GM18873 (cell line): ENCODE measurements around the gene LRRC61.
"Not testable (repeated sequence)": the region's sequence is repeated elsewhere in the genome, so short reads cannot be mapped to it uniquely, and the experiment has no call there.

Experiments
- ATAC-seq: cut with Tn5 transposase; IDR thresholded peaks from one replicate; pipeline ENCODE4 v1.9.1; 2021; ENCODE audit warnings: mild to moderate bottlenecking, moderate library complexity, moderate number of reproducible peaks; ENCODE audit not compliant: unreplicated experiment, low FRiP score

LRRC61 gene, protein sequence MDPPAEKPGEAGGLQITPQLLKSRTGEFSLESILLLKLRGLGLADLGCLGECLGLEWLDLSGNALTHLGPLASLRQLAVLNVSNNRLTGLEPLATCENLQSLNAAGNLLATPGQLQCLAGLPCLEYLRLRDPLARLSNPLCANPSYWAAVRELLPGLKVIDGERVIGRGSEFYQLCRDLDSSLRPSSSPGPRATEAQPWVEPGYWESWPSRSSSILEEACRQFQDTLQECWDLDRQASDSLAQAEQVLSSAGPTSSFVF

DNA sequence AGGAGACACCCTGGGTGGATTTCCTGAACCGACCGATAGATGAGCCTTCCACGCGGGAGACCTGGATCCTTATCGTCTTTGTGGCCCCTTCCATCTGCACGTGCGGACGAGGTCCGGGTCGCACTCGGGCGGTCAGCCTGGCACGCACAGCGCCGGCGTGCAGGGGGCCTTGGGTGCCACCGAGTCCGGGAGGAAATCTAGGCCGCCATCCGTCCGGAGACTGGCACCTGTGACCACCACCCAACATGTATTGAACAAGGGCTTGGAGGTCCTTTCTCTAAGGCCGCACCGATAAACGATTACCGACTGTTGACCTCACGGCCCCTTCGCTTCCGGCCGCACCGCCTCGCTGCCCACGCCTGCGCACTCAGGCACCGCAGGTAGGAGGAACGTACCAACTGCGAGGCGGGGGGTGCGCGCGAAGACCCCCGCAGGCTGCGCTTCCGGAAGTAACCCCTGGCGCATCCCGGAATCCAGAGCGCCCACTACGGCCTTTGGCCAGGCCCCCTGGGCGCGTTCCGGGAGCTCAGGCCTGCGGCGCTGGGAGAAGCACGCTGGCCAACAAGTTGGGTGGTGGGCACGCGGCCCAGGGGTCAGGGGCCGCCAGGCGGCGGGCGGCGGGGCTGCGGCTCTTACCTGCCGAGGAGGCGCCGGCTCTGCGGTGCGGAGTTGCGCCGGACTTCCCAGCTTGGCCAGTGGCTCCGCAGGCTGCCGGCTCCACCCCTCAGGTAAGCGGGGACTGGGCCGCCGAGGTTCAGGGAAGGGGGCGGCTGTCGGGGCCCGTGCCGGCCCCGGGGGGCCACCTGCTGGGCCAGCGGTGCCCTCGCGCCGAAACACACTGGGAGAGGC, at the start of gene LRRC61, which contains the start of gene ACTR3C:
Gene LRRC61 (plus strand): TSS at position 523 of the 849 bp plus-strand sequence. CDS start 13,507 bp downstream, outside the sequence.
Gene ACTR3C (minus strand): TSS at position 713 of the 849 bp plus-strand sequence. CDS start 28,249 bp downstream, outside the sequence.
- peak; percentile 44 for ATAC-seq

DNA sequence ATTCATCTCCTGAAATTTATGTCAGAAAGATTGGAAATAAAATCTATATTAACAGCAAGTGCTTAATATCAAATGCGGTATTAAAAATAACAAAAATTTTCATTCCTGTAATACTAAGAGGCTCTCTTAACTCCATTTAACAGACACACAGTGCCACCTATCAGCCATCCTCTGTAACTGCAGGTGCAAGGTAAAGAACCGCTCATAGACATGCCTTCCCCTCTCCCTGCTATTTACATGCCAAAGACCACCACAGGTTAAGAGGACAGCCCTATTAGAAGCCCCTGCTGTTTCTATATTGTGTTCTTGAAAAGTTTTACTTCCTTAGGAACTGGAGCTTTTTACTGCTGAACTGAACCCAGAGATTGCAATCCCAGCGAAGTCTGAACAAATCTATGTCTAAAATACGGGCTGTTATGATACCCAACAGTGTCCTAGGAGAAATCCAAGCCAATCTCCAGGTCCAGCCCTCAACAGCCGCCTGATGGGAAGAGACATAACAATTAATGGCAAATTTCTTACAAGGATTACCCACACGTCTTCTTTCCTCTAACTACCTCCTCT, 46.9 kb upstream of the LRRC61 start:
- not testable (repeated sequence) for ATAC-seq

DNA sequence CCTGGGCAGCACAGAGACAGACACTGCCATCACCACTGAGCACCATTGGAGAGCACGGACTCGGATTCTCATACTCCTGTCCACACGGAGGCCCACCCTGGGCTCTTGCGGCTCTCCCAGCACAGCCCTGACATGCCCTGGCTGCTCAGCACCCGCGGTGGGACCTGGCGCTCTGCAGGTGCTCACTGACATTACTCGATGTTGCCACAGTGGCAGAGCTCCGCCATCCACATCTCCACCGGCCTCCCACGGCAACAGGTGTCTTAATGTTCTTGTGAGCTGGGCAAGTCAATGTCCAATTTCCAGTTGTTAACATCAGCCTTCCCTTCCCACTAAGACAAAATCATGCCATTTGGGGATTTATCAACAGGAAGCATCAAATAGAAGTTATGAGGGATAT, 44.8 kb upstream of the LRRC61 start:
- not testable (repeated sequence) for ATAC-seq

DNA sequence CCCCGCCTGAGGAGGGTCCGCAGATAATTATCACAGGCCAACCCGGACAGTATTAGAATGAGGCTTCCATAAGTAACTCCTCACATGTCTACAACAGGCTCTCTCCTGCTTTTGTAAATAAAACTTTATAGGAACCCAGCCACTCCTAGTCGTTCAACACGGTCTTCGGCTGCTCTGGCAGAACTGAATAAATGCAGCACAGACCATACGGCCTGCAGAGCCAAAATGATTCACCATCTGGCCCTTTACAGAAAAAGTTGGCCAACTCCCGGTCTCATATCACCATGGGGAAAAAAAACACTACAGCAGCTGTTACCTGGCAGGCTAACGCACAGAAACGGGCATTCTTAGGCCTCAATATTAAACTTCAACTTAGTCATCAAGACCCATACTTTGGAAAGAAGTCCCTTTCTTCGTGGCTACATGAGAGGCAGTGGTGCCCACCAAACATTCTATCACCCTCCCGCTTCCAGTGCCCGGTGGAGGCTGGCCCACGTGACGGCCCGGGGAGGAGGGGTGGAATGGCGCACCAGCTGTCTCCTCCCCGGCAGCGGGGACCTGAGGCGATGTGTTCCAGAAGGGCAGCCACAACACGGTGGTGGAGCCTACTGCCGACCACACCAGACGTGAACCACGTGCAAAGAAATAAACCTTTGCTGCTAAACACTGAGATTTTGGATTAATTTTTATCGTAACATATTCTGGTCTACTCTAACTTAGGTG, 41.3 kb upstream of the LRRC61 start:
- ATAC-seq: not testable (repeated sequence)

DNA sequence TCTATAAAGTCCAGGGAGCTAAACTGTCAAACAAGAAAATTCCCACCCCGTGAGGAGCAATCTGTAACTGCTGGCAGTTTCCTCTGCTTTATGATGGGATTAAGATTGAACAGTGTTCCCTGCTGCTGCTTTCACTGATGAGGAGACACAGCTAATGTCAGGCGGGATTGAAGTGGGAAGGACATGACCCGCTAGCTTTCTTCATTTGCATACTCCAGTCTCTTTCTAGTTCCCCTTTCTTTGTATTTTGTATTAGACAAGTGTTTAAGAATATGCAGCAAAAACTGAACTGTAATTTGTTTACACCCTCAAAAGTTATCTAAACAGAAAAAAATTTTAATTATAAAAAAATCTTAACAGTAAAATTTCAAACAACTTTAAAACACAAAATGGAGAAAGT, 40.0 kb upstream of the LRRC61 start:
- not testable (repeated sequence) for ATAC-seq

DNA sequence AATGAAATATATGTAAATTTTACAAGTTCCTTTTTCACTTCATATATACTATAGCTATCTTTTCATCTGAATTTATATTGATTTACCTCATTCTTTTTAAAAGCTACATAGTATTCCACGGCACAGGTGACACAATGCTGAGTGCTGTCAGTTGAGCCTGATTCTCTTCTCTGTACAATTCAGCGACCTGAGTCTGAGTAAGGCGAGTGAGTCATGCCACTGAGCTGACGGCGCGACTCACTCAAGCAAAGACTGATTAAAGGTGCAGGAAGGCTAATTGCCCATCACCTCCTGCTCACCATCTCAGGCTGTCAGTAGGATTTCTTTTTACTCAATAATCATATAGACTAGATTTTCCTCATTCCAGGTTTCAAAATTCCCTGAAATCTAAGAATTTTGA, 39.5 kb upstream of the LRRC61 start:
- not testable (repeated sequence) for ATAC-seq

DNA sequence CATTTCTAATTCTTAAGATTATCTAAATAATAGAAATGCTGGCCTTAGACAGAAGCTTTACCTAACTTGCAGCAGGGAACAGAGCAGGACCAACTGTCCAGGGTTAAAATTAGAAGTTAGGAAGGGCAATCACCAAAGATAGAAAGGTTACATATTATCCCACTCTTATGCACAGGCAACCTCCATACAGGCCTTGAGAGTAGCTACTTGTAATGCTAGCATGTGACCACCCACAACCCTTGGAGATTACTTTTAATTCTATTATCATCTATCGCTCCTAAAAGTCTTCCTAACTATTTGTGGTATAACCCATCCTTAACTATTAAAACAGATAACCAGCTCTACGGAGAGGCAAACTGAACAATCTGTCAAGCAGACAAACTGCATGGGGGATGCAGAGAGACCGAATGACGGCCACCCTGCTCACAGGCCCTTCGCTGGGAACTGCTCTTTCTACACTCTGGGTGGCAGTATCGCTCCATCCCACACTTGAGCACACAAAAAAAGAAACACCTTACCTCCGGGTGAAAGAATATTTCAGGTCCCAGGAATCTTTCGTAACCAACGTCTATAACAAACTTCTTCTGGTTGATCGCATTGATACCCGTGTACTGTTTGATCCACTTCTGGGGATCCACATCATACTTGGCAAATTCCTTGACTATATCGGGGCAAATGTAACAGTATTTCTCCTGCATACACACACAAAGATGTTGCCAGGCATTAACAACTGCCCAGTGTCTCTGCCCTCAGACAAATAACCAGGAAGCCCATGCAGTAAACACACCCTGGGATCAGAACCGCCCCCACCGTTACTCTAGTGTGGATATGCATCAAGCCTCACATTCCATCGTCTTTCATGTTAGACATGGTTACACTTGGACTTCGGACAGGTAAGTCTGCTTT, 37.1 kb upstream of the LRRC61 start:
- ATAC-seq: not testable (repeated sequence)

DNA sequence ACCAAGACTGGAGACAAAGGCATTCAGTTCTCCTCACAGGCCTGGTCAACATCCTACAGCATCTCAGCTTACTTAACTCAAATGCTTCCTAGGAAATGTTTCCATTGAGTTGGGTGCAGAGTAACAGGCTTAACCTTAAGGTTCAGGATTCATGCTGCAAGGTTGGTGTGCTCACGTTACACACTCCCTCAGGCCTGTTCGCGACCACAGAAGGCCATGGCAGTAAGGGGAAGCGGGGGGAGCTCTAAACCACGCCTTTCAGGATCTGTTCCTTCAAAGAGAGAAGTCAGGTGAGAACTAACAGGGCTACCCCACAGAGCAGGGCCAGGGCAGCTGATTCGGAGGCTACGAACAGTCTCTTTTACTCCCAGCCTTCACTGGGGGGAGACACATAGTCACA, 35.3 kb upstream of the LRRC61 start:
- not testable (repeated sequence) for ATAC-seq

DNA sequence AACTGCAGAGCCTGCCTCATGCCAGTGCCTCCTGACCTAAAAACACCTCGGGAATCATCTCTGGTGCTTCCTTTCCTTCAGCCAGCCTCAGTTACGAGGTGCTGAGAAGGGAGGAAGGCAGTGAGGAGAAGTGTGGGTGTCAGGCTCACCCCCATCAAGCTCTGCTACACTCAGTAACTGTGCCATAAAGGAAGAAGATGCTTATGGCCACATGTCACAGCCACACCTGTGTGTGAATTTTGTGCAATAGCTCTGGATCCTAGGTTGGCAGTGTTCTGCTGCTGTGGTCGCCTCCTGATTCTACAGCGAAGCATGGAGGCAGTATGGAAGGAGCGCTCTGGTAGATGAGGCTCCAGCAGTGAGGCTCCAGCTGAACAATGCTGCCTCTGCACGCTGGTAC, 34.3 kb upstream of the LRRC61 start:
- ATAC-seq: not testable (repeated sequence)

DNA sequence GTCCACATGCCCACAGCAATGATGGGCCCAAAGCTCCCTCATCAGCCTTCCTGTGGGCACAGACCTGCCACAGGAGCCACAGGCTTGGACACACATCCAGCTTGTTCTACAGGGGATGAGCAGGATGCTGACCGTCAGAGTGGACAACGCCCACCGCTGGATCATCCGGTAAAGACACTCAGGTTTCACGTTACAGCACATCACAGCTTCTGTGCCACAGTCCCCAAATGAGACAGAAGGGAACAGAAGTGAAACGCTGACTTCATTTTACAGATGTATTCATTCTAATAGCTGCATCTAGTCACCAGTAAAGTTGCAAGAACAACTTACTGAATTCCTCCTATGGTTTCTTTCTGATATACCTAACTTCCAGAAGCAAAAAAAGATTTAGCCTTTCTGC, 32.8 kb upstream of the LRRC61 start:
- ATAC-seq: not testable (repeated sequence)

DNA sequence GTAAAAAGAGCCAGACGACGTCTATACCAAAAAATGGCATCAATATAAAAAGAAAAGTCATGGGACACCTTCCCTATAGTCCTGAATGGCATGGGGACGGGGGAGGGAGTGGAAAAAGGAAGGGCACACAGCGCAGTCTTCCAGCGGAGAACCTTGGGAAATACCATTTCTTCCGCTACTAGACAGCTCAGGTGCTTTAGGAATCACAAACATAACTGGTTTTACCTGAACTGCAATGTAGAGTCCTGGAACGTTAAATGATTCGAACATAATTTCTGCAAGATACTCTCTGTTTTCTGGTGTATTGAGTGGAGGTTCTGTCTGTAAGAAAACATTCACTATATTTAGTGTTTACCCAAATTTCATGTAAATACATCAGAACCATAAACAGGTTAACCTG, 28.1 kb upstream of the LRRC61 start:
- ATAC-seq: not testable (repeated sequence)

DNA sequence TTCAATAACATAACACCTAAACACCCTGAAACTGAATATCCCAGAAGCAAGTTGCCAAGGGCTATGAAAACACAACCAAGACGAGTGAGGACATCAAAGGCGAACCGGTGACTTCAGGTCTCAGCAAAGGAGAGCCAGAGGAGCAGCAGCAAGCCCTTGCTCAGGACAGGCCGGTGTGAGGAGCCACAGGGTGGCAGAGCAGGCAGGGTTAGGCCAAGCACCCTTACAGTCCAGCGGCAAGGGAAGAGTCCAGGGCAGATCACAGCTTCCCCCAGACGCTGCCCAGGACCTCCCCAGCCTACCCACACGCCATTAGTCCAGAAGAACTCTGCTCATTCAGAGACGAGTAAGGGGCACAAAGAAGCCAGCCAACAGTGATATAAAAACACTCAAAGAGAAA, 27.5 kb upstream of the LRRC61 start:
- not testable (repeated sequence) for ATAC-seq

DNA sequence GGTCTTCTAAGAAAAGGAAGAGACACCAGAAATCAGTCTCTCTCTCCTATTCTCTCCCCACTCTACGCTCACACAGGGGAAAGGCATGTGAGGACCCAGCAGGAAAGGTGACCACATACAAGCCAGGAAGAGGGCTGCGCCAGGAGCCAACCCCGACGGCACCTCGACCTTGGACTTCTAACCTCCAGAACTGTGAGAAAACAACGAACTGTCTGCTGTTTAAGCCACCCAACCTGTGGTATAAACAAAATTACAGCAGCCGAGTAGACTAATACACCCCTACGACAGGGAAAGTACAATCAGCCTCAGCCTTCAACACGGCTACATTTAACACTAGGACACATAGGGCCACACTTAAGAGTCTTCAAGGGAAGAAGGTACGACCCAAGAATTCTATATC, 26.4 kb upstream of the LRRC61 start:
- not testable (repeated sequence) for ATAC-seq

DNA sequence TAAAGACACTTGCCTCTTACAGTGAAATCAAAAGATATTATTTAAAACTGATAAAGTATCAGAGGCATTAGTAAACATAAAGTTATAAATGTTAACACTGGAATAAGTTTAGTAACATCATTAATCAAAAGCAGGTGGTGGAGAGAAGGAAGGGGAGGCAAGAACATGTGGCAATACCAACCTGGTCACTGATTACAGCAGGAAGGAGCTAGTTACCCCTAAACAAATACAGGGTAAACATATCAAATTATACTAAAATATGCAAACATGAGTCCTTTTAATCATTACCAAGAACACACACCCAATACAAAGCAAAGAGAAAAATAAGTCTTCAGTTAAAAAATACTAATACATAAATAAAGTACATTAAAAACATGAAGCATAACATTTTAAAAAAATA, 25.2 kb upstream of the LRRC61 start:
- not testable (repeated sequence) for ATAC-seq

DNA sequence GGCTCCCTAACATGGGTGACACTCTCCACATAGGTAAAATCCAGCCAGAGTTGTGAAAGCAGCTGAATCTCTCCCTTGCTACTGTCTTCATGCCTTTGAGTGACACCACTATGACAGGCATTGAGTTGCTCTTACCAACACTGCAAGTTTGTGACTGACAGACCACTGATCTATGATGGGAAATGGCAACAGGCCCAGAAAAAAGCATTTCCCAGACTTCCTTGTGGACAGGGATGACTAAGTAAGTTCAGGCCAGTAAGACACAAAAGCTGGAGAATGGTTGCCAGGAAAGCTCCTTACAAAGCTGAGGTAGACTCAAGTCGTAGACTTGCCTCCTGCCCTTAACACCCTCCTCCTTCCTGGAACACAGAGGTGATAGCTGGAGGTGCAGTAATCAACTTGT, 20.2 kb upstream of the LRRC61 start:
- not testable (repeated sequence) for ATAC-seq

DNA sequence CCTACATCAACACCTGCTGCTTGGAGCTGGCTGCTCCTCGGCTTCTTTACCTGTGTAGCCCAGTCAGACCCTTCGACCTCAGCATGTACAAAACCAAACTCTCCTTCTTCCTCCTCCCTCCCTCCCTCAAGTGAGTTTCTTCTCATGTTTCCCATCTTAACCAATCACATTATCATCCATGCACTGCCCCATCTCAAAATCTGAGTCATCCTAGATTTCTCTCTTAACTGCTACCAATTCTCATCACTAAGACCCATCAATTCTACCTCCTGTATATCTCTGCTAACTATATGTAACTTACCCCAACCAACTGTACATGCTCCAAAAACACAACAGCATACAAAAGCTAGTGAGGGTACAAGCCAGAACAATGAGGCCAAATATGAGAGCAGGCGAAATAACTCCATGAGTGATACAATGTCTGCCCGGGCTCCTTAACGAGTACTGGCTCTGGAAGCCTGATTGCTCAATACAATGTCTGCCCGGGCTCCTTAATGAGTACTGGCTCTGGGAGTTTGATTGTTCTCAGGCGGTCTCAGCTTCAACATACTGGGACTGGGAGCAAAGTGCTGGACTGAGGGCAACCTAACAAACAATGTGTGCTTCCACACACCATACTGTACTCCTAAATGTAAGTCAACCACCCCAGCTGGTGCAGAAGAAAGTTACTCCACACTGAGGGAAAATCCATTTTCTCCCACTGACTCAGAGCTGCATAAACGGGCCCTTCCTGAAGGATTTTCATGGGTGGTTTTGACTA, 18.5 kb upstream of the LRRC61 start:
- ATAC-seq: not testable (repeated sequence)

DNA sequence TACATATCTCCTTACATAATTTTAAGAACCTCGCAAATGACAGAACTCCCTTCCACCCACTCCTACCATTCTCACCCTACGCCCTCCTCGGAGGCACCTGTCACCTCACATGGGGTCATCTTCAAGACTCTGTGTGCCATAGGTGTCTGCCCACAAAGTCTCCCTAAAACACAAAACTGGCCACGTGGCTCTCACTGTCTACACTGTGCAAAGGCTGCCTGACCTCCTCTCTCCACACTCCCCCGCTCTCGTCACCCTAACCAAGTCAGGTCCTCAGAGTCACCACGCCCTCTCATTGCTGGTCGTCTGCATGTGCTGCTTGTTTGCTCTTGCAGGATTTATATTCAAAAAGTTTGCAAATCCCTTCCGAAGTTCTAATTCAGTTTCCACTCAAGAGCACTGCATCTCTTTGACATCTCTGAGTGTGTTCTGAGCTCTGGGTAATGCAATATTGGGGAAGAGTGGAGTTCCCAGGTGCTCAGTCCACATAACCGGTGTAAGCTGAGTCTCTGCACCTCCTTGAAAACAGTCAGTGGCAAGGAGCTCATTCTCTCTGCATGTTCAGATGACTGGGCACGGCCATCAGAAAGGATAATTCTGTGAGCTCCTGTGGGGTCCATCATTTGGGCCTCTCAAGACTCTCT, 17.8 kb upstream of the LRRC61 start:
- ATAC-seq: not testable (repeated sequence)

DNA sequence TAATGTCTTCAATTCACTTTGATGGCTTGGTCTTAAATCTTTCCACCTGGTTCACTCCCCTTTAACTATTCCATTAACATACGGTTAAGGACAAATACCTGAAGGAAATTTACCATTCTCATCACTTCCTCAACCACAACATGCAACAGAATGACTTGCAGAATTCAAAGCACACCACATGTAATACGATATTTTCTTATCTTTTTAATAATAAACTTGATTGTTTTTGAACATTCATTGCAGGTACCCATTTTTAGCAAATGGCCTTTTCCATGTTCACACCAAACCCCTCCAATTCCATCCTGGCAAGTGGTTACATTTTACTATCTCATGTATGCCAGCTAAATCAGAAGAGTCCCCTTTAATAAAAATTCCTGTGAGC, 17.3 kb upstream of the LRRC61 start:
- ATAC-seq: not testable (repeated sequence)
